DMS53 (cell line): Measurements from ENCODE around the gene ZNF888.
"Not testable (repeated sequence)": the region's sequence is repeated elsewhere in the genome, so short reads cannot be mapped to it uniquely, and the experiment has no call there.

Experiments
- DNase-seq: peaks from one replicate; lab custom pipeline; 2025; lab: John Stamatoyannopoulos, UW

ZNF888 gene

DNA sequence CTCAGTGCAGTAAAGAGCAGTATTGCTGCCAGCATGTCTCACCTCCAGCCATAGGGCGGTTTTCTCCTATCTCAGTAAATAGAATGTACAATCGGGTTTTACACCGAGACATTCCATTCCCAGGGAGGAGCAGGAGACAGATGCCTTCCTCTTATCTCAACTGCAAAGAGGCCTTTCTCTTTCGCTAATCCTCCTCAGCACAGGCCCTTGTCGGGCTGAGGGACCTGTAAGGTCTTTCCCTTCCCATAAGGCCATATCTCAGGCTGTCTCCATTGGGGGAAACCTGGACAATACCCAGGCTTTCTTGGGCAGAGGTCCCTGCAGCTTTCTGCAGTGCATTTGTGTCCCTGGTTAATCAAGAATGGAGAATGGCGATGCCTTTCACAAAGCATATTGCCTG, 50.2 kb downstream of the ZNF888 start:
- not testable (repeated sequence) for DNase-seq

DNA sequence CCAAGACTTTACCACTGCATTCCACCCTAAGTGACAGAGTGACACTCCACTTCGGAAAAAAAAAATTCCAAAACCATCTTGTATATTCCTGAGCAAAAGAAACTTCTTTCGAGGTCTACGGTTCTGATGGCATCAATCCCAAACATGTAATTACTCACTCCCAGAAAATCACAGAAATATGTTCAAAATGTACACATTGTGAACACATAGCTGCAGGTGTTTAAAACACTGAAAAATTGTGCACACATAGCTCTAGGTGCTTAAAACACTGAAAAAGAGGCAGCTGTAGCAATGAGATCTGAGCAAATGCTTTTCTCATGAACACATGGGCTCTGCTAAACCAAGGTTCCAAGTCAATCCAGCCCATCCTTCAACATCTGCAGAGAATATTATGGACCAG, 51.8 kb downstream of the ZNF888 start:
- no peak for DNase-seq

DNA sequence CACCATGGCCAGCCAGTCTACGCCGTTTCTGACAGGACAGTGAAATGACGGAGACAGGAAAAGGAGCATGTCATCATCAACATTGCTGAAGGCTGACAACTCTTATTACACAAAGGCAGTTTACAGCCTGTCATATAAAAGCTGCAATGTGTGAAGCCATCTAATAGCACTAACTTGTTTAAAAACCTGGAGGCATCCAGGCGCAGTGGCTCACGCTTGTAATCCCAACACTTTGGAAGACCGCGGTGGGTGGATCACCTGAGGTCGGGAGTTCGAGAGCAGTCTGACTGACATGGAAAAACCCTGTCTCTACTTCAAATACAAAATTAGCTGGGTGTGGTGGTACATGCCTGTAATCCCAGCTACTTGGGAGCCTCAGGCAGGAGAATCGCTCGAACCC, 55.2 kb downstream of the ZNF888 start:
- DNase-seq, result not testable (repeated sequence)

DNA sequence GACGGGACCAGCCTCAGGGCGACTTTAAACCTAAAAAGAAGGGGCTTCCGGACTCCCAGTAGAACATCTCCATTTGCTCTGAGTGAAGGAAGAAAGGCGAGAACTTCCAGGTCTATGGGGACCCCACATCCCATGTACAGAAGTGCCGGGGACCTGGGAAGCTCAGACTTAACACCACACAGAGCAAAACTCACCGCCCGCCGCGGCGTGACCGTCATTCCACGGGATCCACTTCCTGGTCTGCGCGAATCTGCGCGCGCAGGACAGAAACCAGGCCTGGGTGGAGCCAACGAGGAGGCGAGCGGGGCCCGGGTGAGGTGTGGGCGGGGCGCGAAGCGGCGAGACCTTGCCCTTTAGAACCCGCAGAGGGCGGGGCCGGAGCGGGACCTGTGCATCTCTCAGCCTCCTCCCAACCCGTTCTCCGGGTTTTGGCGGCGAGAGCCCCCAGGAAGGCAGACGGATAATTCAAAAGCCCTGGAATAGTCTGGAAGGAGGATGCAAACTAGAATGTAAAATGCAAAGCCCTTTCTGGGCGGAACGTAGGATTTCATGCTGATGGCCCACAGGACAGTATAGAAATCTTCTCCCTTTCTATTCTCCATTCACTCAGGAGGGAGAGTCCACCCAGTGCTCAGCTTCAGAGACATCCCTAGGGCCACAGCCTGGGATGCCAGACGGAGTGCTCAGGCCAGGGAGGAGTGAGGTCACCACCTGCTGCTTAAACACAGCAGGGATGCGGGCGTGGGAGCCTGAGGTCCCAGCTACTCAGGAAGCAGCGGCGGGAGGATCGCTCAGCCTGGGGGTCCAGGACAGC, 65.6 kb downstream of the ZNF888 start, which contains the start of gene ZNF468:
TSS of gene ZNF468 (minus strand) at position 242 of the 814 bp plus-strand sequence. CDS start 3,347 bp downstream, outside the sequence.
- peak; percentile 86 for DNase-seq

DNA sequence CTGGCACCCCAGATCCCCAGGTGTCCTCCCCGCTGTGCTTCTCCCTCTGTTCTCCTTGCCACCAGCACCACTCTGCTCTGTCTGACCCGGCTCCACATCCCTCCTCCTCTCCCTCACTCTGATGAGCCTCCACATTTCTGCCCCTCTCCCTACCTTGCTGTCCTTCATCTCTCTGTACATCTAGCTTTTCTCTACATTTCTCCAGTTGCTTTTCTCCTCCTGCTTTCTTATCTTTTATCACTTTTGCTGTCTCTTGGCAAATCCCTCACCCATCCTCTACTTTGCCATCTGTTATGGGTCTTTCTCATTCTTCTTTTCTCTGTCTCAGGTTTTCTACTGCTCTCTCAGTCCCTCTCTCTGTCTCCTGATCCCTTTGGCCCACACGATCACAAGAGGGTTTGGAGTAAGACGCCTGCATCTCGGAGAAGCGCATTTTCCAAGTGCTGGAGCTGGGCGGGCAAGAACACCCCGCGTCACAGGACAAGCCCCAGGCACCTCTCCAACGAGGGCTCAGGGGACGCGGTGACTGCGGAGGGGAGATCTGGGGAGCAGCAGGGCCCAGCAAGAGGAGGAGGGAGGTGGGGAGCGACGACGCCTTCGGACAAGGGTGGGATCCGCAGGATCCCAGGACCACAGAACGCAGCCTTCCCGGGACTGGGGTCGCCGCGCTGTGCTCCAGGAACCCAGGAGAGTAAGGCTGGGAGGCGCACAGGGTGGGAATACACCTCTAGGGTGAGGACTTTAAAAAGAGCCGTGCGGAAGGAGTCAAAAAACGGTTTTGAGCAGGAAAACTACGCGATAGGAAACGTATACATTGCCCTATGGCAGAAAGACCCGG, 66.5 kb downstream of the ZNF888 start:
- peak; percentile 49 for DNase-seq
